Activated CD4-positive, CD25-positive, alpha-beta regulatory T cell treated with anti-CD3 and anti-CD28 coated beads, Interleukin-2, amount 50 U/mL, for 72 hours (primary cell): ENCODE measurements around the gene RASGRF1.

Source experiments
- DNase-seq: peaks from one replicate; pipeline ENCODE4 v3.0.0; 2021

The RASGRF1 gene

DNA sequence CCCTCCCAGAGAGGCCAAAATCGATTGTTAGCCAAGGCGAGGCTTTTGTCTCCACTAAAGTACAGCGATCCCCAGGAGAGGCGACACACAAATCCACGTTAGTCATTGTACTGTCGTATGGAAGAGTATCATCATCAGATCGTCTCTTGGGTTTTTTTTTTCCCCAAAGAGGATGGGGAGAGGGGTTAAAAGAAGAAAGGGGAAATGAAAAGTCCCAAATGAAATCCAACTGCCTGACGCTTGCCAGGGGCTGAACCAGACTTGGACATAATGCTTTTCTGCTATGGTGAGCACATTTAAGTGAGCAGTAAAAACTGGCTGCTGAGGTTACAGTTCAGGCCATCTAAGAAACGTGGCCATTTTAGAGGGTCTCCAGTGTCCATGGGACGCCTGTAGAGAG, 107.8 kb downstream of the RASGRF1 start:
- no peak for DNase-seq

GRCh38 chr15:78981532-78982313, 108.9 kb downstream of the RASGRF1 start:
- no peak for DNase-seq

- no peak for DNase-seq
These were observed 110.9 kb downstream of the RASGRF1 start for GRCh38 chr15:78979456-78980320.

DNA sequence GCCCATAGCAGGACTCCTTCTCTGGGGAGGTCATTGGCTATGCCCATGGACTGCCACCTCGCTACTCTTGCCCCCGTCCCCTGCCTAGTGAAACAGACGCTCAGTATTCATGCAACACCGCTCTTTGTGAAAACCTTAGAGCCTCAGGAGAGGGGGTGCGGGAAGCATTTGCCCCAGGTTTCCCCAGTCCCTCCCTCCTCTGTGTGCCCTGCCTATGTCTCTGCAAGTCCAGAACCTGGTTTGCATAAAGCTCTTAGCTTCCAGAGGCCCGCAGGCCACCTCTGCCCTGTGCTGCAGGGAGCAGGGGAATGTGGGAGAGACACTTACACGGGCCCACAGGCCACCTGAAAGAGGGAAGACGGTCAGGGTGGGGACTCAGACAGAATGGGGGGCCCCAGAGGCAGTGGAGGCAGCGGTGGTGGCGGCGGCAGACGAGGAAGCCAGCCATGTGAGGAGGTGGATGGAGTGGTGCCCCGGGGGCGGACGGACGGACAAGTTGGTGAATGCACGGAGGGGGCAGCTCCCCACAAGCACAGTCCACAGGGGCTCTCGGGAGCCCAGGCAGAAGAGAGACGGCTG, 111.9 kb downstream of the RASGRF1 start:
- DNase-seq: no peak

DNA sequence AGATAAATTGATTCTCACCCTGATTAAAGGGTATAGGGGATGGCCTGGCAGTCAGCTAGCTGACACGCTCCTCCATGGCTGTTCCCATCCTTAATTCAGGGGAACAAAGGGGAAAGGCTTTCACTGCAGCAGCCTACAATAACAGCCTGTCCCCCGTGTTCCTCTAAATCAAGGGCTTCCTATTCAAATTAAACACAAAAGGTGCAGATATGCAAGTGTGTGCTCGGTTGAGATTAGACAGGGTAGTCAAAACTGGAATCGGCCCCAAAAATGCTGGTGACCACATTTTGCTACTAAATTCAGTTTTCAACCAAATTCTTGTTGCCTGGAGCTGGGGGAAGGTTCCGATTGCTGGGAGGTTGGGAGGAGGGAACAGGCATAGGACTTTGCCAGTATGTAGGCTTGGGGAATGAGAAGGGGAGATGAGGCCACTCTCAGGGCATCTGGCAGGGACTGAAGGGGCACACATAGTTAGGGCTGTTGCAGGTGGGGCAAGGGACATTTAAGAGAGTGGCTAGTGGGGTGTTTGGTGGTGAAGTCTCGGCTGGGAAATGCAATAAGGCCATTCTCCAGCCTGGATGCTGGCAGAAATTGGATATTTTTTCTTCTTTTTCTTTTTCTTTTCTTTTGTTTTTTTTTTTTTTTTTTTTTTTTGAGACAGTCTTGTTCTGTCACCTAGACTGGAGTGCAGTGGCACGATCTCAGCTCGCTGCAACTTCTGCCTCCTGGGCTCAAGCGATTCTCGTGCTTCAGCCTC, 112.8 kb downstream of the RASGRF1 start:
- DNase-seq: no peak

DNA sequence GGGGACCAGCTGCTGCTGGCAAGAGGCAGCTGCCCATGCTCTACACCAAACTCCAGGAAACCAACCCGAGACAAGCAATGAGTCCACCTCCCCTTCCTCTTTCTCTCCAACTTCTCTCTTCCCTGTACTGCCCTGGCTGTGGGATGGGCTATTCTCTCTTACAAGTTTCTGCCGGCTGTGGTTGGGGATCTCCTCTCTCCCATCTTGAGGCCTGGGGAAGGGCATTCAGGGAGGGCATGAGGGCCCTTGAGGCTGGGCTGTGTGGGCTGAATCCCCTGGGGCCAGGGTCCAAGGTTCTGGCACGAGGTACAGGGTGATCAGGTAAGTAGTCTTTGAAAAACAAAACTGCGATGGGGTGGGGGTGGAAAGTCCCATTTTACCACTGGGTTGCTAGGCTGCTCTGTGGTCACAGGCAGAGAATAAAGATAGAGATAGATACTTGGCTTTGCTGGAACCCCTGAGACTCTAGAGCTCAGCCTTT, 113.4 kb downstream of the RASGRF1 start:
- no peak for DNase-seq

DNA sequence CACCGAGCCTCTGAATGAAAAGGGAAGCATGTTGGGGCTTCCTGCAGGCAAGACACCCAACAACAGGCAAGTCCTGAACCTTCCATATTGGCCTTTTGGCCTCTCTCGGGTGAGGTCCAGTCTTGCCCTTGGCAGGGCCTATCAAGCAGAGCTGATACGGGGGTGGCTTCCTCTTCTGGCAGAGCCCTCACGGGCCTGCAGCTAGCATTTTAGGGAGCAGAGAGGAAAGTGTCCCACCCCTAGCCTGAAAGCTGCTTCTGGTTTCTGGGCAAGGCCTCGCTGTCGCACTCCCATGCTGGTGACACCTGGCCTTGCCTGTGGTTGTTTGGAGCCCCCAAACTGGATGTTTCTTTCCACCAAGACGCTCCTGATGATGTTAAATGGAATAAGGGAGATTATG, 113.9 kb downstream of the RASGRF1 start:
- no peak for DNase-seq

DNA sequence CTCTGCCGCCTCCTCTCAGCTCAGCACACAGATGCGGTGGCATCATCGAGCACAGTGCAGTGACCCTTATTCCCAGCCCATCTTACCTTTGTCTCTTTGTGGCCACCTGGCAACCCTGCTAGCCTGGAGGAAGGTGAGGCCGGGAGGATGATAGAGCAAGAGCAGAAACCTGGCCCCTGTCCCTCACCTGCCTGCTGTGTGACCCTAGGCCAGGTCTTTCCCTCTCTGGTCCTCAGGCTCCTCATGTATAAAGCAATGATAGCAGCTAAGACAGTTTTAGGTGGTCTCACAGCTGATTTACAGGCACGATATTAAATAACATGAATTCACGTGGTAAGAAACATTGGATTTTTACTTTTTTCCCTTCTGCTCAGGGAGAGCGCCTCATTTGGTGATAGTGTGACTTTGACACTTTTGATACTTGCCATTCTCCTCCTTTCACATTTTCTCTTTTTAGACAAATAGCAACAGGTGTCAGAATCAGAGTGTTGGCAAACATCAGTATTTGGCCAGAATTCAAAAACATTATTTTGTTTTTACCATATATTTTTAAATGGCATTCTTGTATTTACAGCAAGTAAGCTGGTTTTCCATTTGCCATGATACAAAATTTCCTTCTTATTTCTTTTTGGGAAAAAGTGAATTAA, 116.2 kb downstream of the RASGRF1 start:
- DNase-seq: no peak

DNA sequence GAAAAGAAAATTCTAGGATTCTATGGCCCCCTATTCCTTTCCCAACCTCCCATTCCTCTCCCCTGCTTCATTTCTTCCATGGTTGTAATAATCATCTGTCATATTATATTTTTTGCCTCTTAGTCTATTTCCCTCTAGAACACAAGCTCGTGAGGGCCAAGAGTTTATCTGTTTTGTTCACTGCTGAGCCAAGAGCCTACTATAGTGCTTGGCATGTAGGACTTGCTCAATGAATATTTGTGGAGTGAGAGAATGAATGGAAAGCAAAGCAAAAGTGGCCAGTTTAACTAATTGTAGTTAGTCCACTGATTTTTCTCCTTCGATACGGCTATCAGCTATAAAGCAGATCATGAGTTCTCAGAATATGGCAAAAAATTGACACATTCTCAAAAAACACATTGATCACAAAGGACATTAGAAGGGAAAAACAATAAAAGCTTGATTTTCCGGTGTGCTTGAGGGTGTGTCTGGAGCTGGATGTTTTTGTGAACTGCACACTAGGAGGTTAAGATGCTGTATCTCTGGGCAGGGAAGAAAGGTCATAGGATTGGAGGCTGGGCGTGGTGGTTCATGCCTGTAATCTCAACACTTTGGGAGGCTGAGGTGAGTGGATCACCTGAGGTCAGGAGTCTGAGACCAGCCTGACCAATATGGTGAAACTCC, 120.8 kb downstream of the RASGRF1 start:
- DNase-seq: no peak

DNA sequence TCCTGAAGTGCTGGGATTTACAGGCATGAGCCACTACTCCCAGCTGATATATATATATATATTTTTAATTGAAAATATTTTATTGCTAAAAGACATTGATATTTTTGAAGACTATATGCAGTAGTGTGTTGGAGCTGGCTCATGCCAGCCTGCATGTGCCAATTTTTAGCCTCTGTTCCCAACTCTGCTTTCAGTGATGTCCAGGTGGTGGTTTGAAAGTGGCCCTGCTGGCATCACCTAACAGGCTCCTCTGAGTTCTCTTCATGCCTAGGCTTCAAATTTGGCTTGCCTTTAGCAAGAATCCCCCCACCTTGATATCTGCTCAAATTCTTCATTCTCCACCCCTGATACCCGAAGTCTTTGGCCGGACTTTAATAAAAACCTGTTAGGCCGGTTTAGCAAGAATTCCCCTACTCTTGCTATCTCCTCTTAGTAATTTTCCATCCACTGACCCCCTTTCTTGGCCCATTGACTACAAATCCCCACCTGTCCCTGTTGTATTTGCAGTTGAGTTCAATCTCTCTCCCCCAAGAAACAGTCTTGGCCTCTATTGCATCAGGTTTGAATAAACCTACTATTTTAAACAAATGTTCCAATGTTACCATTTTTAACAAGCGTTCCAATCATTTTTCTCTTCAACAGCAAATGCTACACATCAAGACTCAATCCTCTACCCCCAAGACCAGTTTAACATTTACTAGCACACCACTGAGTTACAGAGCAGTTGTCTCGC, 121.9 kb downstream of the RASGRF1 start:
- no peak for DNase-seq

DNA sequence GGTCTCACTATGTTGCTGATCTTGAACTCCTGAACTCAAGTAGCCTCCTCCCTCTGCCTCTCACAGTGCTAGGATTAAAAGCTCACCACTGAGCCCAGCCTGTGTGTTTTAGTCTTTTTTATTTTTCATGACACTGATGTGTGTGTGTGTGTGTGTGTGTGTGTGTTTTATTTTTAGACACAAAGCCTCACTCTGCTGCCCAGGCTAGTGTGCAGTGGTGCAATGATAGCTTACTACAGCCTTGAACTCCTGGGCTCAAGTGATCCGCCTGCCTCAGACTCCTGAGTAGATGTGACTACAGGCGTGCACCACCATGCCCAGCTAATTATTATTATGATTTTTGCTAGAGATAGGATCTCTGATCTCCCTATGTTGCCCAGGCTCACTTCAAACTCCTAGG, 122.5 kb downstream of the RASGRF1 start:
- no peak for DNase-seq

- no peak for DNase-seq
These were observed 130.3 kb downstream of the RASGRF1 start for GRCh38 chr15:78960308-78960707.

- no peak for DNase-seq
These were observed 131.2 kb downstream of the RASGRF1 start for GRCh38 chr15:78959360-78959759.

GRCh38 chr15:78957416-78958093, 133.0 kb downstream of the RASGRF1 start:
- DNase-seq: no peak

DNA sequence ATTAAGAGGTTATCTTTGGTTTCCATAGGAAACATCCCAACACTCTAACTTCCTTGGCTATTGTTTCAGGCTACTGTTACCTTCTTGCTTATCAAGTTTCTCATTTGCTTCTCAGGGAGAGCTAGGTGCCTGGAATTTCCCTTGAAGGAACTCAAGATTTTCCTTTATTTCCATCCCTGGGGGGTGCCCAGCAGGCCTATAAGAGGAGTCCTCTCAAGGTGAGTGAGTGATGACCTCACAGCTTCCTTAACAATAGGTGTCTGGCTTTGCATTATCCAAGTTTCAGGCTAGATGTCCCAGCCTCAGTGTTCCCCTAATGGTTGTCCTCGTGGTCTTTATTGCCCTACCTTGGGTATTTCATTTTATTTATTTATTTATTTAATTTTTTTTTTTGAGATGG, 133.6 kb downstream of the RASGRF1 start:
- no peak for DNase-seq

DNA sequence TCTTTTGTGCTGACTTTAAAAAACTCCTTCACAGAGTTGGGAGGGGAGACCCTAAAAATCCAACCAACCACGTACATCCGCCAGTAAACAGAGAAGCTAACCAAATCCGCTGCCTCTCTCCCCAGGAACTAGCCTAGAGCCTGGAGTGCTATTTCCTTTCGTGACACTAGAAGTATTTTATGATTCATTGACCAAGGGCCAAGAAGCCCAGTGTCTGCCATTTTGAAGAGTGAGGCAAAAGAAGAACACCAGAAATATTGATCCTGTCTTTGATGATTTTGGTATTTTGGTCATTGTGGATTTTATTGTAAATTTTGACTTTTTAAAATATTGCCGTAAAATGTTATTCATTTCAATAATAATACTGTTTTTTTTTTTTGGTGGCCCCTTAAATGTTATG, 135.2 kb downstream of the RASGRF1 start:
- DNase-seq: no peak

DNA sequence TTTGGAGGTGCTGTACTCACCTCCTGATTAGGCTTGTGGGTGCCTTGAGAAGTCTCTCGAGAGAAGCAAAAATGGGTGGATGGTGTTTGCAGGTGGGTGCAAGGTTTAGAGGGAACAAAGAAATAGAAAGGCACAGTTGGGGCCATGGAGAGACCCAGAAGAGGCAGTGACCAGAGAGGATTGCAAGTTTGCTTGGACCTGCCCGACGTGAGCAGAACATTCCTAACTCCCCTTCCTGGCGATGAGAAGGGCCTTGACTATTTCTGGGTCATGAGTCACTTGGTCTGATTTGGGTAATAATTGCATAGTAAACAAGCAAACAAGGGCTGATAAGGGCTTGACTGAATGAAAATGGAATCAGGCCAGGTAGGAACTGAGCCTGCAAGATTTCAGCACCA, 138.7 kb downstream of the RASGRF1 start:
- no peak for DNase-seq

- no peak for DNase-seq
These were observed 139.4 kb downstream of the RASGRF1 start for GRCh38 chr15:78950902-78951840.

DNA sequence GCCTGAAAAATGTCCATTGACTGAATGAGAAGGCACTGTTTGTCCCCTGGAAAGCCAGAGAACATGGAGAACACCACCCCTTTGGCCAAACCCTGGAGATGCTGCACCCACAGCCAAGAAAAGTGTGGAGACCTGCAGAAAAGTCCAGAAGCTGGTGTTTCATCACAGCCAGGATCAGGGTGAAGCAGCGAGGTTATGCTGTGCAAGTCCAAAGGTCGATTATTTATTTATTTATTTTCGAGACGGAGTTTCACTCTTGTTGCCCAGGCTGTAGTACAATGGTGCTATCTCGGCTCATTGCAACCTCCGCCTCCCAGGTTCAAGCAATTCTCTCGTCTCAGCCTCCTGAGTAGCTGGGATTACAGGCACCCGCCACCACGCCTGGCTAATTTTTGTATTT, 140.2 kb downstream of the RASGRF1 start:
- no peak for DNase-seq
